ENCODE results near the gene IL9R. TPM values are rescaled to one million over a fixed set of nuclear protein-coding genes. Genes with fewer than 3 reads are reported as not detected.

IL9R gene
- total RNA-seq, 3 donors from 2014 or later (not counting 1 experiment from before 2014, with no cell fraction given), result 1.6 to 3.4 (median 1.9) TPM

DNA sequence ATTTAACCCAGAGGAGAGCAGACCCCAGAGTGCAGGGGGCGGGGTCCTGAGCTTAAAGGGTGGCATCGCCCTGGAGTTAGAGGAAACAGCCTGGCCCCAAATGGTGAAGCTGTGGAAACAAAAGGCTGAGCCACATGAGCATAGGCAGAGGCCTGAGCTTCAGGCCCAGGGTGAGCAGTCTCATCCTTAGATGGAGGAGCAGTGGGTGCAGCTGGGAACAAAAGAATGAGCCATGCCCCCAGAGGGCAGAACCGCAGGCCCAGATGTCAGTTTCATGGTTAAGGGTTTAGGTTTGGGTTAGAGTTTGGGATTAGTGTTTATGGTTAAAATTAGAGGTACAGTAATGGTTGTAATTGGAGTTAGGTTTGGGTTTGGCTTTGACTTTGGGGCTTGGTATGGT, 44.4 kb upstream of the IL9R start:
- intact Hi-C loops (cut with micrococcal nuclease), result no loop called here
- Mint-ChIP-seq H3K27ac (no peak overlapping the region), H3K36me3 (no peaks in the 10 kb centered on the region), H3K4me1 (no peaks in the 10 kb centered on the region), H3K4me3 (no peak overlapping the region), H3K9me3 (no peaks in the 10 kb centered on the region), H3K27me3 (ENCODE audit: low read depth in 2 of 2) (no peaks in the 10 kb centered on the region)
- WGBS (ENCODE audit: insufficient coverage), result 73% methylated on average over 3 of the region's 3 CpGs
- Histone ChIP-seq H3K36me3 (ENCODE audit: control insufficient read depth, insufficient read depth, low read length) (no peaks in the 10 kb centered on the region), H3K27me3 (ENCODE audit: control insufficient read depth, insufficient read depth, low read length) (no peaks in the 10 kb centered on the region), H3K4me1 (ENCODE audit: control insufficient read depth, insufficient read depth, low read length) (no peaks in the 10 kb centered on the region), H3K9me3 (ENCODE audit: control insufficient read depth, insufficient read depth, low read length) (no peaks in the 10 kb centered on the region), H3K4me3 (ENCODE audit: low read length) (no peak overlapping the region), H3K27ac (ENCODE audit: low read length) (no peak overlapping the region)
- TF ChIP-seq, protein P1, sequence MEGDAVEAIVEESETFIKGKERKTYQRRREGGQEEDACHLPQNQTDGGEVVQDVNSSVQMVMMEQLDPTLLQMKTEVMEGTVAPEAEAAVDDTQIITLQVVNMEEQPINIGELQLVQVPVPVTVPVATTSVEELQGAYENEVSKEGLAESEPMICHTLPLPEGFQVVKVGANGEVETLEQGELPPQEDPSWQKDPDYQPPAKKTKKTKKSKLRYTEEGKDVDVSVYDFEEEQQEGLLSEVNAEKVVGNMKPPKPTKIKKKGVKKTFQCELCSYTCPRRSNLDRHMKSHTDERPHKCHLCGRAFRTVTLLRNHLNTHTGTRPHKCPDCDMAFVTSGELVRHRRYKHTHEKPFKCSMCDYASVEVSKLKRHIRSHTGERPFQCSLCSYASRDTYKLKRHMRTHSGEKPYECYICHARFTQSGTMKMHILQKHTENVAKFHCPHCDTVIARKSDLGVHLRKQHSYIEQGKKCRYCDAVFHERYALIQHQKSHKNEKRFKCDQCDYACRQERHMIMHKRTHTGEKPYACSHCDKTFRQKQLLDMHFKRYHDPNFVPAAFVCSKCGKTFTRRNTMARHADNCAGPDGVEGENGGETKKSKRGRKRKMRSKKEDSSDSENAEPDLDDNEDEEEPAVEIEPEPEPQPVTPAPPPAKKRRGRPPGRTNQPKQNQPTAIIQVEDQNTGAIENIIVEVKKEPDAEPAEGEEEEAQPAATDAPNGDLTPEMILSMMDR (IDR thresholded peaks at IDR 0.05), result no peak
- DNase-seq (no peak), ATAC-seq (no peak)

GRCh38 chrX:155954793-155955192, 42.7 kb upstream of the IL9R start:
- DNase-seq (no peak), ATAC-seq (no peak)
- H3K4me3 Mint-ChIP-seq, result no peak overlapping the region
- intact Hi-C loops (cut with micrococcal nuclease), result no loop called here
- 64% methylated on average over 1 of the region's 1 CpG for WGBS (ENCODE audit: insufficient coverage)
- Histone ChIP-seq H3K27me3 (ENCODE audit: control insufficient read depth, insufficient read depth, low read length) (no peaks in the 10 kb centered on the region), H3K9me3 (ENCODE audit: control insufficient read depth, insufficient read depth, low read length) (no peaks in the 10 kb centered on the region), H3K4me3 (ENCODE audit: low read length) (no peak overlapping the region), H3K27ac (ENCODE audit: low read length) (no peak overlapping the region), H3K36me3 (ENCODE audit: control insufficient read depth, insufficient read depth, low read length) (no peaks in the 10 kb centered on the region), H3K4me1 (ENCODE audit: control insufficient read depth, insufficient read depth, low read length) (no peaks in the 10 kb centered on the region)
- H3K27ac Mint-ChIP-seq, result no peak overlapping the region
- no peaks in the 10 kb centered on the region for H3K36me3 Mint-ChIP-seq
- TF ChIP-seq, protein P1 (IDR thresholded peaks at IDR 0.05), result no peak
- H3K9me3 Mint-ChIP-seq, result no peaks in the 10 kb centered on the region
- H3K4me1 Mint-ChIP-seq, result no peaks in the 10 kb centered on the region
- no peaks in the 10 kb centered on the region for H3K27me3 Mint-ChIP-seq (ENCODE audit: low read depth in 2 of 2)

DNA sequence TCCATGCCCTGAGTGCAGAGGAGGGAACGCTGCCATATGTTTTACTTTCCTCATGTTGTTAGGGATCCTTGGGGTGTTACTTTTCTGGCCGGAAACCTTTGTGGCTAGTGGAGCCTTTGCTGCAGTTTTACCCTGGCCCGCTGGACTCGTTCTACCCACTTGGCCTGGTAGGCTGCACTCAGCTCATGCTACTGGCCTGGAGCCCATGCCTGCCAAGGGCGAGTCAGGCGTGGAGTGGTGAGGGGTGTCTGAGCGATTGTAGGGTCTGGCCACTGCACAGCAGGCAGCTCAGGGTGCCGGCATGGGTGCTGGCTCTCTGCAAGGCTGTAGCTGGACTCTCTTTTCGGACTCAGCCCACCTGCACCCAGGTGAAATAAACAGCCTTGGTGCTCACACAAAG, 41.4 kb upstream of the IL9R start:
- no peak for DNase-seq

GRCh38 chrX:155956649-155957048, 40.8 kb upstream of the IL9R start:
- H3K4me3 ChIP-seq (ENCODE audit: low read length), result no peak overlapping the region
- no peaks in the 10 kb centered on the region for H3K27me3 Mint-ChIP-seq (ENCODE audit: low read depth in 2 of 2)

More for the DNA sequence above, 41.4 kb upstream of the IL9R start:
- H3K27me3 Mint-ChIP-seq (ENCODE audit: low read depth in 2 of 2), result no peaks in the 10 kb centered on the region
- 91% methylated on average over 9 of the region's 9 CpGs for WGBS (ENCODE audit: insufficient coverage)
- Histone ChIP-seq H3K36me3 (ENCODE audit: control insufficient read depth, insufficient read depth, low read length) (no peaks in the 10 kb centered on the region), H3K4me3 (ENCODE audit: low read length) (no peak overlapping the region), H3K27ac (ENCODE audit: low read length) (no peak overlapping the region), H3K9me3 (ENCODE audit: control insufficient read depth, insufficient read depth, low read length) (no peaks in the 10 kb centered on the region), H3K4me1 (ENCODE audit: control insufficient read depth, insufficient read depth, low read length) (no peaks in the 10 kb centered on the region), H3K27me3 (ENCODE audit: control insufficient read depth, insufficient read depth, low read length) (no peaks in the 10 kb centered on the region)
- no peak overlapping the region for H3K4me3 Mint-ChIP-seq
- H3K36me3 Mint-ChIP-seq, result no peaks in the 10 kb centered on the region
- intact Hi-C loops (cut with micrococcal nuclease), result no loop called here
- no peak for ATAC-seq
- TF ChIP-seq, protein P1 (IDR thresholded peaks at IDR 0.05), result no peak
- no peaks in the 10 kb centered on the region for H3K4me1 Mint-ChIP-seq
- no peak overlapping the region for H3K27ac Mint-ChIP-seq
- H3K9me3 Mint-ChIP-seq, result no peaks in the 10 kb centered on the region

More at GRCh38 chrX:155956649-155957048, 40.8 kb upstream of the IL9R start:
- intact Hi-C loops (cut with micrococcal nuclease), result no loop called here
- H3K4me1 ChIP-seq (ENCODE audit: control insufficient read depth, insufficient read depth, low read length), result no peaks in the 10 kb centered on the region
- TF ChIP-seq, protein P1 (IDR thresholded peaks at IDR 0.05), result no peak
- no peak overlapping the region for H3K27ac ChIP-seq (ENCODE audit: low read length)
- no peak for DNase-seq
- ATAC-seq, result no peak
- H3K27me3 ChIP-seq (ENCODE audit: control insufficient read depth, insufficient read depth, low read length), result no peaks in the 10 kb centered on the region
- Mint-ChIP-seq H3K9me3 (no peaks in the 10 kb centered on the region), H3K4me1 (no peaks in the 10 kb centered on the region), H3K27ac (no peak overlapping the region), H3K36me3 (no peaks in the 10 kb centered on the region), H3K4me3 (no peak overlapping the region)
- 89% methylated on average over 3 of the region's 3 CpGs for WGBS (ENCODE audit: insufficient coverage)
- H3K36me3 ChIP-seq (ENCODE audit: control insufficient read depth, insufficient read depth, low read length), result no peaks in the 10 kb centered on the region
- H3K9me3 ChIP-seq (ENCODE audit: control insufficient read depth, insufficient read depth, low read length), result no peaks in the 10 kb centered on the region

All from natural killer cell (primary cell).